HCT116 (cell line): ENCODE measurements around the gene GGA1. TPM values are rescaled to one million over a fixed set of nuclear protein-coding genes. Genes with fewer than 3 reads are reported as not detected.

Source experiments
- ATAC-seq: fragments of 200-7000 bp; cut with Tn5 transposase; 2 replicates; pipeline ENCODE4 v1.9.1; 2020; ENCODE audit warnings: mild to moderate bottlenecking, moderate library complexity
- BruUV-seq: library from RNA; stranded (reverse); fragments of 400-500 nt; replicated peaks from 2 replicates; lab custom pipeline; 2021; lab: Mats Ljungman, UMichigan
- CTCF ChIA-PET: fragments of 300-600 bp; sonication (Branson Sonifier 250); formaldehyde crosslinking; loops from one replicate; lab custom pipeline; 2021; ENCODE audit warnings: antibody characterized with exemption; lab: Charles Lee
- POLR2A ChIA-PET: fragments of 300-600, 350-600 bp; sonication (Branson Sonifier 250); formaldehyde crosslinking; loops from one replicate; lab custom pipeline; 2021; ENCODE audit warnings: antibody characterized with exemption; lab: Charles Lee
- RAD21 ChIA-PET, 2 experiments: fragments of 300-600 bp; sonication (Branson Sonifier 250); formaldehyde crosslinking; loops; one replicate each; lab custom pipeline; 2023; ENCODE audit warnings: low total read pairs in 2 of 2; ENCODE audit not compliant: uncharacterized antibody in 2 of 2, unreplicated experiment in 2 of 2, low non-redundant PET in 1 of 2; lab: Charles Lee
- DNase-seq: peaks from one replicate; pipeline ENCODE4 v3.0.0-alpha.2; 2010; ENCODE audit warnings: low read depth, low spot score
- H2AFZ ChIP-seq: fragments of 200-600 bp; shearing (Covaris generic), sonication (generic); 2 replicates; pipeline ENCODE4 v1.6.1; 2017; ENCODE audit warnings: low read depth, mixed run types, mixed read lengths, antibody characterized with exemption, low read length; ENCODE audit not compliant: poor library complexity, severe bottlenecking
- H3K27ac ChIP-seq: 2 replicates; pipeline ENCODE4 v1.5.1; 2012; ENCODE audit warnings: low read depth, low read length
- H3K27me3 ChIP-seq: fragments of 200-600 bp; sonication (generic); 2 replicates; pipeline ENCODE4 v1.6.1; 2016; ENCODE audit warnings: mixed run types, low read length, mixed read lengths; ENCODE audit not compliant: insufficient read depth
- H3K36me3 ChIP-seq, 2 experiments: fragments of 200-500 bp in 1 of 2; fragments of 200-600 bp in 1 of 2; sonication (Bioruptor generic) in 1 of 2; sonication (generic) in 1 of 2; 2 replicates each; pipeline versions ENCODE4 v1.5.1 to v1.6.1; 2014 to 2016; ENCODE audit warnings: low read length in 2 of 2, inconsistent platforms in 1 of 2, mixed read lengths in 1 of 2, mixed run types in 1 of 2; ENCODE audit not compliant: insufficient read depth in 2 of 2, control insufficient read depth in 1 of 2
- H3K4me1 ChIP-seq, 2 experiments: fragments of 200-600 bp in 1 of 2; sonication (generic) in 1 of 2; 2 replicates each; pipeline versions ENCODE4 v1.5.1 to v1.6.1; 2012 to 2017; ENCODE audit warnings: low read length in 2 of 2, inconsistent platforms in 1 of 2, mild to moderate bottlenecking in 1 of 2, mixed read lengths in 1 of 2, mixed run types in 1 of 2, moderate library complexity in 1 of 2; ENCODE audit not compliant: insufficient read depth in 2 of 2, control insufficient read depth in 1 of 2
- H3K4me2 ChIP-seq: fragments of 200-600 bp; sonication (generic); 2 replicates; pipeline ENCODE4 v1.6.1; 2017; ENCODE audit warnings: mixed run types, low read length, mixed read lengths
- H3K4me3 ChIP-seq, 2 experiments: fragments of 200-600 bp in 1 of 2; sonication (generic) in 1 of 2; replicated peaks in 1 of 2; 2 replicates each; pipeline ENCODE4 v1.5.1; 2011 to 2016; ENCODE audit warnings: low read length in 2 of 2, control low read depth in 1 of 2, low read depth in 1 of 2, mild to moderate bottlenecking in 1 of 2, mixed read lengths in 1 of 2, mixed run types in 1 of 2
- H3K79me2 ChIP-seq: fragments of 200-600 bp; sonication (generic); 2 replicates; pipeline ENCODE4 v1.6.1; 2017; ENCODE audit warnings: mild to moderate bottlenecking, mixed run types, low read length, moderate library complexity, mixed read lengths; ENCODE audit not compliant: insufficient read depth
- H3K9ac ChIP-seq: fragments of 200-600 bp; sonication (generic); 2 replicates; pipeline ENCODE4 v1.6.1; 2016; ENCODE audit warnings: low read length, mixed read lengths
- H3K9me2 ChIP-seq: fragments of 200-600 bp; sonication (generic), shearing (Covaris generic); 2 replicates; pipeline ENCODE4 v1.6.1; 2017; ENCODE audit warnings: mixed run types, mild to moderate bottlenecking, moderate library complexity; ENCODE audit not compliant: insufficient read depth
- H3K9me3 ChIP-seq, 2 experiments: fragments of 200-500 bp in 1 of 2; fragments of 200-600 bp in 1 of 2; sonication (Bioruptor generic) in 1 of 2; sonication (generic) in 1 of 2; 2 replicates each; pipeline ENCODE4 v1.6.1; 2014 to 2017; ENCODE audit warnings: low read length in 2 of 2, mixed read lengths in 2 of 2, inconsistent platforms in 1 of 2, low read depth in 1 of 2, mild to moderate bottlenecking in 1 of 2, mixed run types in 1 of 2, moderate library complexity in 1 of 2; ENCODE audit not compliant: control insufficient read depth in 1 of 2, insufficient read depth in 1 of 2
- H4K20me1 ChIP-seq: fragments of 200-600 bp; sonication (generic), shearing (Covaris generic); 2 replicates; pipeline ENCODE4 v1.6.1; 2017; ENCODE audit warnings: mixed run types, mild to moderate bottlenecking, moderate library complexity; ENCODE audit not compliant: insufficient read depth
- ATF3 ChIP-seq: IDR thresholded peaks from 2 replicates; pipeline ENCODE4 v1.6.1; 2012
- CBX3 ChIP-seq: IDR thresholded peaks from 2 replicates; pipeline ENCODE4 v1.6.1; 2012; ENCODE audit warnings: low read depth
- CTCF ChIP-seq, 3 experiments: fragments of 200-600 bp in 1 of 3; sonication (generic) in 1 of 3; IDR thresholded peaks in 2 of 3; conservative IDR thresholded peaks in 1 of 3; 2 replicates each; pipeline ENCODE4 v1.5.1; 2012 to 2017; ENCODE audit warnings: low read depth in 2 of 3, low read length in 2 of 3, antibody characterized with exemption in 1 of 3, borderline replicate concordance in 1 of 3, control low read depth in 1 of 3, mild to moderate bottlenecking in 1 of 3, mixed read lengths in 1 of 3, mixed run types in 1 of 3, moderate library complexity in 1 of 3; ENCODE audit not compliant: insufficient read depth in 1 of 3
- EZH2phosphoT487 ChIP-seq: fragments of 200-600 bp; IDR thresholded peaks from 2 replicates; pipeline ENCODE4 v1.6.1; 2018; ENCODE audit warnings: antibody characterized with exemption, borderline replicate concordance
- MAX ChIP-seq: IDR thresholded peaks from 2 replicates; pipeline ENCODE4 v1.6.1; 2012
- POLR2AphosphoS5 ChIP-seq: IDR thresholded peaks from 2 replicates; pipeline ENCODE4 v1.6.1; 2011; ENCODE audit warnings: mild to moderate bottlenecking, low read depth, low read length, moderate library complexity
- REST ChIP-seq: IDR thresholded peaks from 2 replicates; pipeline ENCODE4 v1.6.1; 2012; ENCODE audit warnings: low read depth
- SIN3A ChIP-seq: IDR thresholded peaks from 2 replicates; pipeline ENCODE4 v1.6.1; 2012; ENCODE audit warnings: low read depth
- SP1 ChIP-seq: IDR thresholded peaks from 2 replicates; pipeline ENCODE4 v1.6.1; 2012; ENCODE audit warnings: low read depth
- YY1 ChIP-seq: IDR thresholded peaks from 2 replicates; pipeline ENCODE4 v1.6.1; 2011; ENCODE audit warnings: low read length, low read depth, moderate library complexity, mild to moderate bottlenecking; ENCODE audit not compliant: insufficient replicate concordance; ENCODE audit errors: extremely low read depth
- ZBTB33 ChIP-seq: IDR thresholded peaks from 2 replicates; pipeline ENCODE4 v1.6.1; 2011; ENCODE audit warnings: mild to moderate bottlenecking, low read length, moderate library complexity; ENCODE audit not compliant: insufficient replicate concordance; ENCODE audit errors: extremely low read depth
- intact Hi-C: fragments of 100-400 bp; cut with micrococcal nuclease; formaldehyde crosslinking; loops from 2 replicates; pipeline ENCODE4 v1.10.0; 2022
- total RNA-seq: library from RNA; stranded (reverse); gene quantifications from one replicate; pipeline ENCODE4 v1.2.1, GENCODE V29; 2021; ENCODE audit not compliant: unreplicated experiment

GGA1 gene
- total RNA-seq, 1 experiment from 2014 or later, result 89.8 TPM

GRCh38 chr22:37624876-37625275 is 16.2 kb downstream of the GGA1 start (continued):
- TF ChIP-seq ZBTB33, result no peak
- no peak for TF ChIP-seq CBX3
- TF ChIP-seq POLR2AphosphoS5, result no peak
- TF ChIP-seq SIN3A, result no peak
- TF ChIP-seq EZH2phosphoT487, result no peak
- TF ChIP-seq YY1, result no peak
- no peak for TF ChIP-seq SP1
- TF ChIP-seq MAX, result no peak
- TF ChIP-seq ATF3, result no peak

- Histone ChIP-seq H3K9me3 (no peaks in the 10 kb centered on the region), H3K27me3 (no peaks in the 10 kb centered on the region), H3K36me3 (peaks cover 13 to 14% of the 10 kb centered on the region in 2 experiments; a peak in 3 of 4 replicates), H3K4me2 (no peak overlapping the region), H3K9ac (no peak overlapping the region), H4K20me1 (no peaks in the 10 kb centered on the region), H3K79me2 (no peaks in the 10 kb centered on the region), H3K9me2 (no peaks in the 10 kb centered on the region), H3K27ac (no peak overlapping the region), H3K4me3 (no peak overlapping the region), H2AFZ (no peak overlapping the region), H3K4me1 (no peaks in the 10 kb centered on the region; a peak in 1 of 4 replicates)
- intact Hi-C loops, result no loop called here
- no TSS peak for BruUV-seq
- POLR2A ChIA-PET, result no interaction called here
- DNase-seq, result no peak
- TF ChIP-seq SP1 (no peak), CTCF (IDR thresholded peaks at IDR 0.05 in 2 of 3, conservative IDR thresholded peaks at IDR 0.05 in 1 of 3; ENCODE audit: borderline replicate concordance in 1 of 3, insufficient read depth in 1 of 3, low read depth in 2 of 3, low read length in 2 of 3) (no peak), REST (no peak)
- CTCF ChIA-PET, result interaction anchor here (1.5 kb wide), 1 partner anchor 17 kb away, joined by 7 read pairs; no protein-coding TSS in a partner anchor
- RAD21 ChIA-PET, result no interaction called here
- no peak for ATAC-seq
Measured at GRCh38 chr22:37625737-37626136, 17.1 kb downstream of the GGA1 start.
